K562 treated with DMSO at 1 percent for 24 hours (cell line): ENCODE results near the gene TMEM270. TPM values are rescaled to one million over a fixed set of nuclear protein-coding genes. Genes with fewer than 3 reads are reported as not detected.

Experiments used
- total RNA-seq: library from RNA; unstranded; fragments of 300-600 nt; gene quantifications from 2 replicates; pipeline ENCODE4 v1.2.3, GENCODE V29; 2022; ENCODE audit warnings: low read depth; ENCODE audit not compliant: insufficient read depth

The TMEM270 gene
- not detected in 2 replicates for total RNA-seq

GRCh38 chr7:73860859-73861258 lies at the start of gene TMEM270:
Gene TMEM270, plus strand, starts transcription at chr7:73861159. Its CDS starts 36 bp downstream, at chr7:73861195.

GRCh38 chr7:73830681-73831583 lies 30.0 kb upstream of the TMEM270 start, which contains the start of gene CLDN4:
Gene CLDN4, plus strand, starts transcription at chr7:73830996. Its CDS starts 206 bp downstream, at chr7:73831202.

GRCh38 chr7:73842067-73842976 lies 18.6 kb upstream of the TMEM270 start, which contains the start of gene METTL27:
Gene METTL27, minus strand, starts transcription at chr7:73842516. Its CDS starts 376 bp downstream, at chr7:73842140.

Other genes starting within 250 kb of the TMEM270 start
- gene MLXIPL, start 236.6 kb upstream of the TMEM270 start, total RNA-seq: 26.1 and 30.0 TPM in 2 replicates
- gene VPS37D, start 193.3 kb upstream of the TMEM270 start, total RNA-seq: 2.7 and 4.3 TPM in 2 replicates
- gene DNAJC30, start 177.7 kb upstream of the TMEM270 start, total RNA-seq: 7.5 and 8.2 TPM in 2 replicates
- gene BUD23, start 177.6 kb upstream of the TMEM270 start, total RNA-seq: 116 and 120 TPM in 2 replicates
- gene STX1A, start 141.5 kb upstream of the TMEM270 start, total RNA-seq: 11.9 and 16.2 TPM in 2 replicates
- gene ABHD11, start 122.4 kb upstream of the TMEM270 start, total RNA-seq: 23.5 and 24.1 TPM in 2 replicates
- not detected in 2 replicates for gene CLDN3, start 90.9 kb upstream of the TMEM270 start, total RNA-seq
- gene CLDN4, start 30.2 kb upstream of the TMEM270 start, total RNA-seq: 0.13 and 0.28 TPM in 2 replicates
- gene METTL27, start 18.6 kb upstream of the TMEM270 start, total RNA-seq: 0.78 and 1.8 TPM in 2 replicates
- not detected in 2 replicates for gene ELN, start 167.0 kb downstream of the TMEM270 start, total RNA-seq
- gene LIMK1, start 222.6 kb downstream of the TMEM270 start, total RNA-seq: 19.8 and 23.3 TPM in 2 replicates